Lung (tissue), 12 donors: ENCODE measurements around the gene KPNA4. TPM values are rescaled to one million over a fixed set of nuclear protein-coding genes. Genes with fewer than 3 reads are reported as not detected.

Experiments used
- ATAC-seq: fragments of 200-7000 bp; cut with Tn5 transposase; one replicate; pipeline ENCODE4 v1.9.1; 2020; ENCODE audit warnings: moderate number of reproducible peaks; ENCODE audit not compliant: insufficient read depth, low FRiP score
- DNase-seq, 3 donors: peaks; one replicate each; pipeline ENCODE4 v3.0.0-alpha.2; 2013 to 2017
- H3K27ac ChIP-seq, 2 donors: one replicate each; pipeline ENCODE4 v1.5.1; 2013; ENCODE audit warnings: mild to moderate bottlenecking in 2 of 2, moderate library complexity in 2 of 2, control low read depth in 1 of 2, inconsistent platforms in 1 of 2, low read depth in 1 of 2, low read length in 1 of 2
- H3K27me3 ChIP-seq, 3 donors: one replicate each; pipeline ENCODE4 v1.5.1; 2013; ENCODE audit warnings: low read length in 2 of 3; ENCODE audit not compliant: control insufficient read depth in 3 of 3, insufficient read depth in 3 of 3
- H3K36me3 ChIP-seq, 4 donors: one replicate each; pipeline ENCODE4 v1.5.1; 2013; ENCODE audit warnings: low read length in 4 of 4, mild to moderate bottlenecking in 1 of 4, moderate library complexity in 1 of 4; ENCODE audit not compliant: control insufficient read depth in 4 of 4, insufficient read depth in 4 of 4
- H3K4me1 ChIP-seq, 5 donors: one replicate each; pipeline ENCODE4 v1.5.1; 2013; ENCODE audit warnings: low read length in 5 of 5, mild to moderate bottlenecking in 2 of 5, moderate library complexity in 1 of 5; ENCODE audit not compliant: control insufficient read depth in 5 of 5, insufficient read depth in 5 of 5
- H3K4me3 ChIP-seq: one replicate; pipeline ENCODE4 v1.5.1; 2013; ENCODE audit warnings: mild to moderate bottlenecking, control low read depth, moderate library complexity
- H3K9ac ChIP-seq, 2 donors: one replicate each; pipeline ENCODE4 v1.5.1; 2013; ENCODE audit warnings: low read length in 2 of 2, control low read depth in 1 of 2; ENCODE audit not compliant: insufficient read depth in 1 of 2
- H3K9me3 ChIP-seq, 4 donors: one replicate each; pipeline ENCODE4 v1.5.1; 2013; ENCODE audit warnings: low read length in 3 of 4, mild to moderate bottlenecking in 1 of 4, moderate library complexity in 1 of 4; ENCODE audit not compliant: control insufficient read depth in 4 of 4, insufficient read depth in 3 of 4
- CTCF ChIP-seq: IDR thresholded peaks from 2 replicates; pipeline ENCODE4 v1.5.1; 2012; ENCODE audit warnings: mild to moderate bottlenecking; ENCODE audit errors: control extremely low read depth, extremely low read depth
- WGBS, 2 donors: extraction: QIAGEN DNeasy Blood & Tissue Kit; methylation state at CpG; one replicate each; pipeline ENCODE4 v1.1.7; 2013; 5-methylcytosine and 5-hydroxymethylcytosine counted together
- polyA plus RNA-seq, 2 donors: library from polyadenylated mRNA; stranded (reverse); fragments of 200-250 nt; gene quantifications; one replicate each; pipeline ENCODE4 v1.2.1, GENCODE V29; 2013
- total RNA-seq, 2 donors: library from RNA; depleted of rRNA in 1 of 2; stranded (reverse); fragments of >200 nt in 1 of 2; gene quantifications; one replicate each; pipeline ENCODE4 v1.2.1, GENCODE V29; 2014 to 2021
- donor health status: control.
- donor health status: control.
- donor health status: Bipolar disorder and iron deficiency.
- donor health status: healthy.
- donor health status: DM: yes; HTN: yes; CAD: no.

KPNA4 gene
- total and polyA plus RNA-seq, 4 donors: 12.5 to 35.9 (median 23.5) TPM

GRCh38 chr3:160475153-160475552 is 90.2 kb downstream of the KPNA4 start:
- Histone ChIP-seq H3K4me1 (no peaks in the 10 kb centered on the region), H3K9me3 (peaks cover 0 to 8% (median 1%) of the 10 kb centered on the region in 4 donors), H3K27ac (no peak overlapping the region), H3K27me3 (no peaks in the 10 kb centered on the region), H3K9ac (no peak overlapping the region), H3K36me3 (no peaks in the 10 kb centered on the region), H3K4me3 (no peak overlapping the region)
- no peak for ATAC-seq
- no peak for TF ChIP-seq CTCF
- DNase-seq: no peak
- WGBS, 2 donors: 58 to 63% methylated on average over 2 of the region's 2 CpGs

- peaks cover 0 to 10% (median 2%) of the 10 kb centered on the region in 4 donors for H3K9me3 ChIP-seq
- DNase-seq: no peak
- no peak overlapping the region for H3K4me3 ChIP-seq
- H3K36me3 ChIP-seq: no peaks in the 10 kb centered on the region
- no peak overlapping the region for H3K27ac ChIP-seq
- no peaks in the 10 kb centered on the region for H3K27me3 ChIP-seq
- no peak overlapping the region for H3K9ac ChIP-seq
- no peaks in the 10 kb centered on the region for H3K4me1 ChIP-seq
- no peak for ATAC-seq
- TF ChIP-seq CTCF: no peak
Observed at GRCh38 chr3:160474416-160474838, 90.9 kb downstream of the KPNA4 start.

GRCh38 chr3:160473978-160474377 is 91.4 kb downstream of the KPNA4 start:
- H3K4me1 ChIP-seq: no peaks in the 10 kb centered on the region
- 71 to 100% methylated on average over 1 of the region's 1 CpG for WGBS, 2 donors
- TF ChIP-seq CTCF: no peak
- no peak overlapping the region for H3K27ac ChIP-seq
- ATAC-seq: no peak
- peaks cover 0 to 10% (median 2%) of the 10 kb centered on the region in 4 donors for H3K9me3 ChIP-seq
- DNase-seq: no peak
- no peak overlapping the region for H3K4me3 ChIP-seq
- no peaks in the 10 kb centered on the region for H3K36me3 ChIP-seq
- H3K27me3 ChIP-seq: no peaks in the 10 kb centered on the region
- H3K9ac ChIP-seq: no peak overlapping the region

- ATAC-seq: no peak
Observed at GRCh38 chr3:160473221-160473620, 92.2 kb downstream of the KPNA4 start.

More at GRCh38 chr3:160473221-160473620, 92.2 kb downstream of the KPNA4 start:
- Histone ChIP-seq H3K4me3 (no peak overlapping the region), H3K9me3 (peaks cover 0 to 10% (median 2%) of the 10 kb centered on the region in 4 donors), H3K36me3 (no peaks in the 10 kb centered on the region), H3K9ac (no peak overlapping the region), H3K27me3 (no peaks in the 10 kb centered on the region), H3K27ac (no peak overlapping the region), H3K4me1 (no peaks in the 10 kb centered on the region)
- DNase-seq: no peak
- WGBS, 2 donors: 41 to 49% methylated on average over 1 of the region's 1 CpG
- TF ChIP-seq CTCF: no peak
